A673 (cell line): ENCODE data around the gene KCNMB1. TPM values are rescaled to one million over a fixed set of nuclear protein-coding genes. Genes with fewer than 3 reads are reported as not detected.

Experiments
- BruUV-seq: library from RNA; stranded (reverse); fragments of 400-500 nt; replicated peaks from 2 replicates; lab custom pipeline; 2021; lab: Mats Ljungman, UMichigan
- CTCF ChIA-PET: fragments of 300-600 bp; sonication (Branson Sonifier 250); formaldehyde crosslinking; loops from one replicate; lab custom pipeline; 2022; ENCODE audit warnings: antibody characterized with exemption; lab: Charles Lee
- POLR2A ChIA-PET: fragments of 300-600 bp; sonication (Branson Sonifier 250); formaldehyde crosslinking; loops from one replicate; lab custom pipeline; 2022; ENCODE audit warnings: antibody characterized with exemption; ENCODE audit not compliant: low non-redundant PET; lab: Charles Lee
- DNase-seq: peaks from one replicate; pipeline ENCODE4 v3.0.0-alpha.2; 2015; ENCODE audit warnings: low spot score
- H3K27ac ChIP-seq: fragments of 200-600 bp; sonication (generic); 2 replicates; pipeline ENCODE4 v1.5.1; 2016; ENCODE audit warnings: mixed run types, low read depth, mild to moderate bottlenecking, mixed read lengths, antibody characterized with exemption, low read length; ENCODE audit not compliant: poor library complexity, severe bottlenecking
- H3K27me3 ChIP-seq: fragments of 200-600 bp; sonication (generic); replicated peaks from 2 replicates; pipeline ENCODE4 v1.6.1; 2017; ENCODE audit warnings: mixed run types, low read depth, mild to moderate bottlenecking, mixed read lengths, antibody characterized with exemption, low read length; ENCODE audit not compliant: insufficient read depth, poor library complexity
- H3K36me3 ChIP-seq: fragments of 200-600 bp; sonication (generic); 2 replicates; pipeline ENCODE4 v1.6.1; 2016; ENCODE audit warnings: mixed run types, mild to moderate bottlenecking, mixed read lengths, antibody characterized with exemption, low read length; ENCODE audit not compliant: insufficient read depth, poor library complexity, severe bottlenecking
- H3K4me1 ChIP-seq: fragments of 200-600 bp; sonication (generic); 2 replicates; pipeline ENCODE4 v1.6.1; 2017; ENCODE audit warnings: mixed run types, mild to moderate bottlenecking, mixed read lengths, antibody characterized with exemption, low read length; ENCODE audit not compliant: insufficient read depth, poor library complexity, severe bottlenecking
- H3K4me3 ChIP-seq: fragments of 200-600 bp; sonication (generic); 2 replicates; pipeline ENCODE4 v1.5.1; 2016; ENCODE audit warnings: low read depth, mixed run types, mild to moderate bottlenecking, mixed read lengths, low read length; ENCODE audit not compliant: poor library complexity, severe bottlenecking
- H3K9me3 ChIP-seq: fragments of 200-600 bp; sonication (generic); 2 replicates; pipeline ENCODE4 v1.6.1; 2016; ENCODE audit warnings: mixed run types, low read depth, mild to moderate bottlenecking, mixed read lengths, antibody characterized with exemption, low read length; ENCODE audit not compliant: poor library complexity, severe bottlenecking
- EZH2 ChIP-seq: fragments of 200-600 bp; sonication (generic); IDR thresholded peaks from 2 replicates; pipeline ENCODE4 v1.6.1; 2017; ENCODE audit warnings: borderline replicate concordance, low read depth, mild to moderate bottlenecking, mixed read lengths, antibody characterized with exemption, low read length; ENCODE audit not compliant: poor library complexity, severe bottlenecking
- intact Hi-C: fragments of 100-400 bp; cut with micrococcal nuclease; formaldehyde crosslinking; loops from one replicate; pipeline ENCODE4 v1.10.0; 2022; ENCODE audit not compliant: unreplicated experiment
- total RNA-seq: library from RNA; stranded (reverse); gene quantifications from 2 replicates; pipeline ENCODE4 v1.2.3, GENCODE V29; 2021
- TF ChIP-seq, protein P1 (sequence below): fragments of 300-800, 200-600 bp; sonication (generic); conservative IDR thresholded peaks from 2 replicates; pipeline ENCODE4 v1.5.1; 2017; ENCODE audit warnings: low read depth, mild to moderate bottlenecking, antibody characterized with exemption, low read length, moderate library complexity, mixed read lengths

Gene KCNMB1
- total RNA-seq, 1 experiment from 2014 or later = not detected

DNA sequence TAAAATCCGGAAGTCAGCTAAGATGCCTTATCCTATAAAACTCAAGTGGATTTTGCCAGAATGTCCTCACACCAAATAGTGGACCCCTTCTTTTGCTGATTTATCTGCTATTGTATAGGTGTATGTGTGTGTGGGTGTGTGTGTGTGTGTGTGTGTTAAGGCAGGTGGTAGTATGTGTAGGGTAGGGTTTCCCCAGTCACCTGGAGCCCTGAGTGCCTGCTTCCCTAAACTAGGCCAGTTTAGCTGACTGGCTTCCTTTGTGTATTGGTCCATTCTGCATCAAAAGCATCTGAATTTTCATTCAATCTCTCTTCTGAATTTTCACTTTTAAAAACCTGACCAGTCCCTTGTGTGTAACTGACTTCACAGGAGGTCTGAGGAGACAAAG, 49.4 kb downstream of the KCNMB1 start:
- intact Hi-C loops = no loop called here
- ChIA-PET CTCF (no interaction called here), POLR2A (interaction anchor here (0.6 kb wide), 1 partner anchor 27 kb away, joined by 4 read pairs; no protein-coding TSS in a partner anchor)
- TF ChIP-seq, protein P1, sequence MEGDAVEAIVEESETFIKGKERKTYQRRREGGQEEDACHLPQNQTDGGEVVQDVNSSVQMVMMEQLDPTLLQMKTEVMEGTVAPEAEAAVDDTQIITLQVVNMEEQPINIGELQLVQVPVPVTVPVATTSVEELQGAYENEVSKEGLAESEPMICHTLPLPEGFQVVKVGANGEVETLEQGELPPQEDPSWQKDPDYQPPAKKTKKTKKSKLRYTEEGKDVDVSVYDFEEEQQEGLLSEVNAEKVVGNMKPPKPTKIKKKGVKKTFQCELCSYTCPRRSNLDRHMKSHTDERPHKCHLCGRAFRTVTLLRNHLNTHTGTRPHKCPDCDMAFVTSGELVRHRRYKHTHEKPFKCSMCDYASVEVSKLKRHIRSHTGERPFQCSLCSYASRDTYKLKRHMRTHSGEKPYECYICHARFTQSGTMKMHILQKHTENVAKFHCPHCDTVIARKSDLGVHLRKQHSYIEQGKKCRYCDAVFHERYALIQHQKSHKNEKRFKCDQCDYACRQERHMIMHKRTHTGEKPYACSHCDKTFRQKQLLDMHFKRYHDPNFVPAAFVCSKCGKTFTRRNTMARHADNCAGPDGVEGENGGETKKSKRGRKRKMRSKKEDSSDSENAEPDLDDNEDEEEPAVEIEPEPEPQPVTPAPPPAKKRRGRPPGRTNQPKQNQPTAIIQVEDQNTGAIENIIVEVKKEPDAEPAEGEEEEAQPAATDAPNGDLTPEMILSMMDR = no peak
- no peak for TF ChIP-seq EZH2
- Histone ChIP-seq H3K27ac (no peak overlapping the region), H3K27me3 (no peaks in the 10 kb centered on the region), H3K36me3 (no peaks in the 10 kb centered on the region), H3K9me3 (no peaks in the 10 kb centered on the region), H3K4me3 (no peak overlapping the region), H3K4me1 (peaks cover 15% of the 10 kb centered on the region)
- no TSS peak for BruUV-seq
- no peak for DNase-seq

GRCh38 chr5:170338933-170339779, 50.0 kb downstream of the KCNMB1 start:
- TF ChIP-seq EZH2 = no peak
- TF ChIP-seq, protein P1 = peak; percentile 32
- Histone ChIP-seq H3K27me3 (no peaks in the 10 kb centered on the region), H3K36me3 (no peaks in the 10 kb centered on the region), H3K27ac (no peak overlapping the region), H3K9me3 (no peaks in the 10 kb centered on the region), H3K4me3 (no peak overlapping the region), H3K4me1 (peaks cover 21% of the 10 kb centered on the region)
- intact Hi-C loops = no loop called here
- ChIA-PET POLR2A (interaction anchor here (0.6 kb wide), 1 partner anchor 26 kb away, joined by 4 read pairs; no protein-coding TSS in a partner anchor), CTCF (no interaction called here)
- DNase-seq = no peak
- BruUV-seq = no TSS peak

DNA sequence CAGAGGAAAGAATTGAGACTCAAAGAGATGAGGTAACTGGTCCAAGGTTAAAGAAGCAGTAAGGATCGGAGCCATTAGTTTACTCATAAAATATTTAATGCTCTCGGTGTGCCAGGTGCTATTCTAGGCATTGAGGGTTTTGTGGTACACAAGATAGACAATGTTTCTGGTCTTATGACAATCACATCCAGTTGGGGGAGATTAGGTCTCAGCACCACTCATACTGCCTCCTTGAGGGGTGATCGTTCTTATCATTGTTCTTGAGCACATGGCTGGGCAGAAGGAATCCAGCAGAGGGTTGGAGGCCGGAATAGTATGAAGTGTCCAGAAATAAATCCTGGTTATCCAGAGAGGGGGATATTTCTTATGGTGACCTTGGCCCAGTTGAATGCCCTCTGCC, 50.9 kb downstream of the KCNMB1 start:
- POLR2A ChIA-PET = no interaction called here
- Histone ChIP-seq H3K36me3 (no peaks in the 10 kb centered on the region), H3K4me1 (peaks cover 30% of the 10 kb centered on the region), H3K9me3 (no peaks in the 10 kb centered on the region), H3K27me3 (no peaks in the 10 kb centered on the region), H3K27ac (no peak overlapping the region), H3K4me3 (no peak overlapping the region)
- TF ChIP-seq, protein P1 = no peak
- no peak for TF ChIP-seq EZH2
- no peak for DNase-seq
- no TSS peak for BruUV-seq
- intact Hi-C loops = no loop called here
- CTCF ChIA-PET = no interaction called here
